Upper lobe of right lung (tissue), 1 donor: ENCODE data around the gene LPIN3. TPM values are rescaled to one million over a fixed set of nuclear protein-coding genes. Genes with fewer than 3 reads are reported as not detected.

ENCODE experiments used
- ATAC-seq: fragments of 200-7000 bp; cut with Tn5 transposase; one replicate; pipeline ENCODE4 v1.9.1; 2020; ENCODE audit warnings: mild to moderate bottlenecking, moderate library complexity
- DNase-seq: peaks from one replicate; pipeline ENCODE4 v3.0.0-alpha.2; 2020
- H3K27ac ChIP-seq: fragments of 200-600 bp; one replicate; pipeline ENCODE4 v1.8.0; 2022
- H3K27me3 ChIP-seq: fragments of 200-600 bp; one replicate; pipeline ENCODE4 v1.8.0; 2022; ENCODE audit warnings: mild to moderate bottlenecking
- H3K36me3 ChIP-seq: fragments of 200-600 bp; one replicate; pipeline ENCODE4 v1.8.0; 2022
- H3K4me1 ChIP-seq: fragments of 200-600 bp; one replicate; pipeline ENCODE4 v1.8.0; 2022
- H3K4me3 ChIP-seq: fragments of 200-600 bp; one replicate; pipeline ENCODE4 v1.8.0; 2022; ENCODE audit warnings: mild to moderate bottlenecking
- H3K9me3 ChIP-seq: fragments of 200-600 bp; one replicate; pipeline ENCODE4 v1.8.0; 2022
- intact Hi-C: fragments of 100-400 bp; cut with DNase I; formaldehyde crosslinking; loops from one replicate; pipeline ENCODE4 v1.11.0; 2022
- total RNA-seq: library from RNA; stranded (reverse); fragmentation: NEBNext Ultra II Directional; extraction: Animal tissue kit (Norgen Biotek cat#: 25700); gene quantifications from one replicate; pipeline ENCODE4 v1.2.1, GENCODE V29; 2021
- TF ChIP-seq, protein P1 (sequence below): fragments of 200-600 bp; IDR thresholded peaks from one replicate; pipeline ENCODE4 v1.8.0; 2022; ENCODE audit warnings: antibody characterized with exemption
- donor health status: DM: no; HTN: yes; CAD: no; lungs with severe emphysema.

LPIN3 gene
- total RNA-seq, 1 donor from 2014 or later, result 18.4 TPM

GRCh38 chr20:41352666-41353065, 12.0 kb downstream of the LPIN3 start:
- intact Hi-C loops, result no loop called here

GRCh38 chr20:41353530-41353929, 12.9 kb downstream of the LPIN3 start:
- H3K36me3 ChIP-seq, result no peaks in the 10 kb centered on the region
- ATAC-seq, result no peak
- H3K4me1 ChIP-seq, result no peaks in the 10 kb centered on the region
- intact Hi-C loops, result no loop called here
- no peak overlapping the region for H3K4me3 ChIP-seq
- no peaks in the 10 kb centered on the region for H3K9me3 ChIP-seq
- no peak for DNase-seq
- TF ChIP-seq, protein P1, sequence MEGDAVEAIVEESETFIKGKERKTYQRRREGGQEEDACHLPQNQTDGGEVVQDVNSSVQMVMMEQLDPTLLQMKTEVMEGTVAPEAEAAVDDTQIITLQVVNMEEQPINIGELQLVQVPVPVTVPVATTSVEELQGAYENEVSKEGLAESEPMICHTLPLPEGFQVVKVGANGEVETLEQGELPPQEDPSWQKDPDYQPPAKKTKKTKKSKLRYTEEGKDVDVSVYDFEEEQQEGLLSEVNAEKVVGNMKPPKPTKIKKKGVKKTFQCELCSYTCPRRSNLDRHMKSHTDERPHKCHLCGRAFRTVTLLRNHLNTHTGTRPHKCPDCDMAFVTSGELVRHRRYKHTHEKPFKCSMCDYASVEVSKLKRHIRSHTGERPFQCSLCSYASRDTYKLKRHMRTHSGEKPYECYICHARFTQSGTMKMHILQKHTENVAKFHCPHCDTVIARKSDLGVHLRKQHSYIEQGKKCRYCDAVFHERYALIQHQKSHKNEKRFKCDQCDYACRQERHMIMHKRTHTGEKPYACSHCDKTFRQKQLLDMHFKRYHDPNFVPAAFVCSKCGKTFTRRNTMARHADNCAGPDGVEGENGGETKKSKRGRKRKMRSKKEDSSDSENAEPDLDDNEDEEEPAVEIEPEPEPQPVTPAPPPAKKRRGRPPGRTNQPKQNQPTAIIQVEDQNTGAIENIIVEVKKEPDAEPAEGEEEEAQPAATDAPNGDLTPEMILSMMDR, result no peak
- no peak overlapping the region for H3K27ac ChIP-seq
- H3K27me3 ChIP-seq, result no peaks in the 10 kb centered on the region

More at GRCh38 chr20:41352666-41353065, 12.0 kb downstream of the LPIN3 start:
- TF ChIP-seq, protein P1, result no peak
- Histone ChIP-seq H3K36me3 (no peaks in the 10 kb centered on the region), H3K27me3 (no peaks in the 10 kb centered on the region), H3K4me3 (no peak overlapping the region), H3K27ac (no peak overlapping the region), H3K4me1 (no peaks in the 10 kb centered on the region), H3K9me3 (no peaks in the 10 kb centered on the region)
- DNase-seq (no peak), ATAC-seq (no peak)

GRCh38 chr20:41355192-41355591, 14.6 kb downstream of the LPIN3 start:
- no peak overlapping the region for H3K4me3 ChIP-seq

GRCh38 chr20:41355598-41356203, 15.1 kb downstream of the LPIN3 start:
- H3K36me3 ChIP-seq, result no peaks in the 10 kb centered on the region

More at GRCh38 chr20:41355192-41355591, 14.6 kb downstream of the LPIN3 start:
- TF ChIP-seq, protein P1, result no peak
- H3K36me3 ChIP-seq, result no peaks in the 10 kb centered on the region
- no peaks in the 10 kb centered on the region for H3K27me3 ChIP-seq
- H3K9me3 ChIP-seq, result no peaks in the 10 kb centered on the region
- intact Hi-C loops, result no loop called here
- no peaks in the 10 kb centered on the region for H3K4me1 ChIP-seq
- H3K27ac ChIP-seq, result no peak overlapping the region
- ATAC-seq, result no peak
- DNase-seq, result no peak

GRCh38 chr20:41356951-41357350, 16.3 kb downstream of the LPIN3 start:
- no peak for ATAC-seq
- intact Hi-C loops, result no loop called here

More at GRCh38 chr20:41355598-41356203, 15.1 kb downstream of the LPIN3 start:
- no peaks in the 10 kb centered on the region for H3K9me3 ChIP-seq
- ATAC-seq, result no peak
- DNase-seq, result no peak
- no peak overlapping the region for H3K4me3 ChIP-seq
- H3K27me3 ChIP-seq, result no peaks in the 10 kb centered on the region
- TF ChIP-seq, protein P1, result no peak
- no peak overlapping the region for H3K27ac ChIP-seq
- intact Hi-C loops, result no loop called here
- H3K4me1 ChIP-seq, result no peaks in the 10 kb centered on the region

More at GRCh38 chr20:41356951-41357350, 16.3 kb downstream of the LPIN3 start:
- H3K9me3 ChIP-seq, result no peaks in the 10 kb centered on the region
- no peak for DNase-seq
- H3K36me3 ChIP-seq, result no peaks in the 10 kb centered on the region
- no peaks in the 10 kb centered on the region for H3K27me3 ChIP-seq
- H3K4me3 ChIP-seq, result no peak overlapping the region
- TF ChIP-seq, protein P1, result no peak
- no peak overlapping the region for H3K27ac ChIP-seq
- H3K4me1 ChIP-seq, result no peaks in the 10 kb centered on the region
